HepG2 (cell line): ENCODE results near the gene MED12L. TPM values are rescaled to one million over a fixed set of nuclear protein-coding genes. Genes with fewer than 3 reads are reported as not detected.
A peak's percentile ranks its signal among the peaks of the same experiment; 100 is the strongest.

ENCODE experiments used
- ARID5B ChIP-seq: IDR thresholded peaks from 2 replicates; pipeline ENCODE4 v1.4.0; 2020; ENCODE audit warnings: mild to moderate bottlenecking, missing genetic modification reagents
- EP300 ChIP-seq, 3 experiments: sonication (generic) in 1 of 3; formaldehyde crosslinking in 1 of 3; IDR thresholded peaks; 2 replicates each; pipeline versions ENCODE4 v1.5.1 to v1.6.1; 2011 to 2020; ENCODE audit warnings: low read depth in 2 of 3, low read length in 2 of 3, borderline replicate concordance in 1 of 3, improper control_type of control experiment in 1 of 3, mild to moderate bottlenecking in 1 of 3, missing genetic modification reagents in 1 of 3, moderate library complexity in 1 of 3
- FUBP1 ChIP-seq: sonication (generic); formaldehyde crosslinking; IDR thresholded peaks from 2 replicates; pipeline ENCODE4 v1.5.1; 2020; ENCODE audit warnings: missing genetic modification reagents, mild to moderate bottlenecking, borderline replicate concordance
- GABPA ChIP-seq, 2 experiments: IDR thresholded peaks; 2 replicates each; pipeline ENCODE4 v1.6.1; 2011 to 2016; ENCODE audit warnings: low read depth in 2 of 2, low read length in 1 of 2, missing biosample characterization in 1 of 2, missing genetic modification characterization in 1 of 2
- GABPB1 ChIP-seq: IDR thresholded peaks from 2 replicates; pipeline ENCODE4 v1.6.1; 2016; ENCODE audit warnings: mild to moderate bottlenecking, missing genetic modification reagents, moderate library complexity, missing compliant biosample characterization
- HMG20A ChIP-seq: IDR thresholded peaks from 2 replicates; pipeline ENCODE4 v1.6.1; 2016; ENCODE audit warnings: borderline replicate concordance
- HMGA1 ChIP-seq: sonication (generic); formaldehyde crosslinking; conservative IDR thresholded peaks from 2 replicates; pipeline ENCODE4 v1.4.0; 2020; ENCODE audit warnings: missing genetic modification reagents
- POLR2G ChIP-seq: fragments of 200-400 bp; formaldehyde crosslinking; IDR thresholded peaks from 2 replicates; pipeline ENCODE4 v1.6.1; 2018; ENCODE audit warnings: mild to moderate bottlenecking, low read depth, low read length, moderate library complexity
- SIX1 ChIP-seq: sonication (generic); formaldehyde crosslinking; IDR thresholded peaks from 2 replicates; pipeline ENCODE4 v1.4.0; 2020; ENCODE audit warnings: missing genetic modification reagents, borderline replicate concordance
- TBX3 ChIP-seq: fragments of 450-650 bp; IDR thresholded peaks from 2 replicates; pipeline ENCODE4 v1.6.1; 2017; ENCODE audit warnings: antibody characterized with exemption, mild to moderate bottlenecking, inconsistent platforms, borderline replicate concordance
- ZNF136 ChIP-seq: sonication (generic); formaldehyde crosslinking; IDR thresholded peaks from 2 replicates; pipeline ENCODE4 v1.8.1; 2022; ENCODE audit warnings: low read depth, mild to moderate bottlenecking, moderate library complexity, missing genetic modification reagents
- ZNF354B ChIP-seq: sonication (generic); formaldehyde crosslinking; IDR thresholded peaks from 2 replicates; pipeline ENCODE4 v1.8.0; 2022; ENCODE audit warnings: mild to moderate bottlenecking, missing genetic modification reagents
- ZNF460 ChIP-seq: sonication (generic); formaldehyde crosslinking; IDR thresholded peaks from 2 replicates; pipeline ENCODE4 v1.5.1; 2020; ENCODE audit warnings: missing genetic modification reagents, mild to moderate bottlenecking, borderline replicate concordance
- ZNF546 ChIP-seq: sonication (generic); formaldehyde crosslinking; conservative IDR thresholded peaks from 2 replicates; pipeline ENCODE4 v1.8.1; 2023; ENCODE audit warnings: mild to moderate bottlenecking, missing genetic modification reagents
- ZNF598 ChIP-seq: sonication (generic); formaldehyde crosslinking; IDR thresholded peaks from 2 replicates; pipeline ENCODE4 v1.5.1; 2020; ENCODE audit warnings: mild to moderate bottlenecking, missing genetic modification reagents, borderline replicate concordance
- ZSCAN12 ChIP-seq: sonication (generic); formaldehyde crosslinking; IDR thresholded peaks from 2 replicates; pipeline ENCODE4 v1.9.0; 2021; ENCODE audit warnings: mild to moderate bottlenecking, missing genetic modification reagents
- polyA plus RNA-seq, 8 experiments: library from polyadenylated mRNA; depleted of rRNA in 3 of 8; stranded (reverse) in 7 of 8; unstranded in 1 of 8; fragments of >200 nt; fragmentation: Illumina TruSeq in 4 of 8; extraction: Trizol in 4 of 8; gene quantifications; 2 replicates each; pipeline versions ENCODE4 v1.2.1 to v1.2.3, GENCODE V29; 2011 to 2016; ENCODE audit warnings: low read depth in 4 of 8, missing spikeins in 1 of 8, mixed read lengths in 1 of 8; ENCODE audit not compliant: insufficient read depth in 1 of 8
- total RNA-seq, 5 experiments: library from RNA; depleted of rRNA; stranded (reverse); fragments of >200 nt; fragmentation: Illumina TruSeq; extraction: Trizol; gene quantifications; 2 replicates each; pipeline ENCODE4 v1.2.3, GENCODE V29; 2016; ENCODE audit warnings: low read depth in 1 of 5
- TF ChIP-seq, protein P1 (sequence below): sonication (generic); formaldehyde crosslinking; IDR thresholded peaks from 2 replicates; pipeline ENCODE4 v1.4.0; 2020; ENCODE audit warnings: mild to moderate bottlenecking, missing genetic modification reagents, borderline replicate concordance

The MED12L gene
- total and polyA plus RNA-seq, 2 of the 13 experiments (the other 11 are each of a cell fraction or from before 2014, with no cell fraction given), result 0.07 to 0.64 TPM

DNA sequence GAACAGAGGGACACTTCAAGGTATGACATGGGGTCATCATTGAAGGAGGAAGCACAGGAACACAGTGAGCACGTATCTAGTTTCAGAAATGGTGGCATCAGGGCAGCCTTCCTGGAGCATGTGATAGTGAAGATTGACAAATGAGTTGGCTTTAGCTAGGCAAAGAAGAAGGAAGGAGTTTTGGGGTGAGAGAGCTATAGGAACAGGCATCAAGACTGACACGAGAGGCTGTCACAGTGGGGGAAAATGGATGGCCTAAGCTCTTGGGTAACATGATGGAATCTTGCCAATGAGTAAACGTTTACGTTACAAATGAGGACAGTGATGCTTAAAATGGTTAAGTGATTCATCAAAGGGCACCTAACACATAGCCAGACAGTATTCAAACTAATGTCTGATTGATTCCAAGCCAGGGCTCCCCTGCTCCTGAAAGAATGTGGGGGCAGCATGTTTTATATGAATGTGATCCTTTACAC, 140.7 kb downstream of the MED12L start (continued):
- TF ChIP-seq ARID5B (CRISPR knock-in tag) (peak; percentile 51; the same call in 1 of the 2 replicates), ZNF546 (CRISPR knock-in tag) (no peak), GABPA (IDR thresholded peaks at IDR 0.05; ENCODE audit: low read depth, low read length) (no peak), GABPA (CRISPR knock-in tag; IDR thresholded peaks at IDR 0.05; ENCODE audit: low read depth) (no peak), HMGA1 (no peak), HMG20A (CRISPR knock-in tag) (peak; percentile 32; the same call in 1 of the 2 replicates), SIX1 (CRISPR knock-in tag) (no peak), FUBP1 (no peak), ZNF136 (no peak), ZSCAN12 (CRISPR knock-in tag) (no peak), GABPB1 (CRISPR knock-in tag) (no peak), TBX3 (peak; percentile 47; the same call in 1 of the 2 replicates), ZNF460 (CRISPR knock-in tag) (no peak), ZNF354B (CRISPR knock-in tag) (no peak), POLR2G (no peak), ZNF598 (CRISPR knock-in tag) (no peak), EP300 (IDR thresholded peaks at IDR 0.05; ENCODE audit: low read depth in 2 of 2, low read length in 2 of 2) (peak in 1 of 2 experiments; percentile 27; a peak in 1 of 4 replicates), EP300 (CRISPR knock-in tag; IDR thresholded peaks at IDR 0.05; ENCODE audit: borderline replicate concordance) (no peak)
- TF ChIP-seq, protein P1, sequence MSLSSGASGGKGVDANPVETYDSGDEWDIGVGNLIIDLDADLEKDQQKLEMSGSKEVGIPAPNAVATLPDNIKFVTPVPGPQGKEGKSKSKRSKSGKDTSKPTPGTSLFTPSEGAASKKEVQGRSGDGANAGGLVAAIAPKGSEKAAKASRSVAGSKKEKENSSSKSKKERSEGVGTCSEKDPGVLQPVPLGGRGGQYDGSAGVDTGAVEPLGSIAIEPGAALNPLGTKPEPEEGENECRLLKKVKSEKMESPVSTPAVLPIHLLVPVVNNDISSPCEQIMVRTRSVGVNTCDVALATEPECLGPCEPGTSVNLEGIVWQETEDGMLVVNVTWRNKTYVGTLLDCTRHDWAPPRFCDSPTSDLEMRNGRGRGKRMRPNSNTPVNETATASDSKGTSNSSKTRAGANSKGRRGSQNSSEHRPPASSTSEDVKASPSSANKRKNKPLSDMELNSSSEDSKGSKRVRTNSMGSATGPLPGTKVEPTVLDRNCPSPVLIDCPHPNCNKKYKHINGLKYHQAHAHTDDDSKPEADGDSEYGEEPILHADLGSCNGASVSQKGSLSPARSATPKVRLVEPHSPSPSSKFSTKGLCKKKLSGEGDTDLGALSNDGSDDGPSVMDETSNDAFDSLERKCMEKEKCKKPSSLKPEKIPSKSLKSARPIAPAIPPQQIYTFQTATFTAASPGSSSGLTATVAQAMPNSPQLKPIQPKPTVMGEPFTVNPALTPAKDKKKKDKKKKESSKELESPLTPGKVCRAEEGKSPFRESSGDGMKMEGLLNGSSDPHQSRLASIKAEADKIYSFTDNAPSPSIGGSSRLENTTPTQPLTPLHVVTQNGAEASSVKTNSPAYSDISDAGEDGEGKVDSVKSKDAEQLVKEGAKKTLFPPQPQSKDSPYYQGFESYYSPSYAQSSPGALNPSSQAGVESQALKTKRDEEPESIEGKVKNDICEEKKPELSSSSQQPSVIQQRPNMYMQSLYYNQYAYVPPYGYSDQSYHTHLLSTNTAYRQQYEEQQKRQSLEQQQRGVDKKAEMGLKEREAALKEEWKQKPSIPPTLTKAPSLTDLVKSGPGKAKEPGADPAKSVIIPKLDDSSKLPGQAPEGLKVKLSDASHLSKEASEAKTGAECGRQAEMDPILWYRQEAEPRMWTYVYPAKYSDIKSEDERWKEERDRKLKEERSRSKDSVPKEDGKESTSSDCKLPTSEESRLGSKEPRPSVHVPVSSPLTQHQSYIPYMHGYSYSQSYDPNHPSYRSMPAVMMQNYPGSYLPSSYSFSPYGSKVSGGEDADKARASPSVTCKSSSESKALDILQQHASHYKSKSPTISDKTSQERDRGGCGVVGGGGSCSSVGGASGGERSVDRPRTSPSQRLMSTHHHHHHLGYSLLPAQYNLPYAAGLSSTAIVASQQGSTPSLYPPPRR (CRISPR knock-in tag), result 0 out of 2 replicates have a peak, but pooled peaks have one; percentile 25
